B cell (primary cell): ENCODE results near the gene KCNH1. TPM values are rescaled to one million over a fixed set of nuclear protein-coding genes. Genes with fewer than 3 reads are reported as not detected.

Experiments used
- ATAC-seq: fragments of 200-7000 bp; cut with Tn5 transposase; one replicate; pipeline ENCODE4 v1.10.0; 2021; ENCODE audit warnings: low read depth, mild to moderate bottlenecking, moderate number of reproducible peaks, moderate library complexity
- CTCF ChIA-PET: fragments of 350-600 bp; sonication (Branson Sonifier 250); formaldehyde crosslinking; loops from one replicate; lab custom pipeline; 2021; ENCODE audit warnings: antibody characterized with exemption, inconsistent platforms; lab: Charles Lee
- POLR2A ChIA-PET: fragments of 350-600 bp; sonication (Branson Sonifier 250); formaldehyde crosslinking; loops from one replicate; lab custom pipeline; 2021; ENCODE audit warnings: antibody characterized with exemption; lab: Charles Lee
- DNase-seq: peaks from one replicate; pipeline ENCODE4 v3.0.0; 2013
- H2AFZ ChIP-seq: 2 replicates; pipeline ENCODE4 v1.6.1; 2012; ENCODE audit warnings: mild to moderate bottlenecking, low read depth, low read length; ENCODE audit not compliant: insufficient read depth, poor library complexity, severe bottlenecking
- H3K27ac ChIP-seq, 2 donors: 1 replicate in 1 of 2; 2 replicates in 1 of 2; pipeline ENCODE4 v1.5.1; 2012 to 2013; ENCODE audit warnings: low read length in 2 of 2, mild to moderate bottlenecking in 2 of 2, moderate library complexity in 1 of 2
- H3K27me3 ChIP-seq, 4 experiments: fragments of 200-600 bp in 1 of 4; sonication (generic) in 1 of 4; replicated peaks in 1 of 4; 1 replicate in 2 of 4; 2 replicates in 2 of 4; pipeline versions ENCODE4 v1.6.1 to v1.7.0; 2013 to 2016; ENCODE audit warnings: low read length in 3 of 4, mild to moderate bottlenecking in 2 of 4, mixed read lengths in 1 of 4, moderate library complexity in 1 of 4; ENCODE audit not compliant: insufficient read depth in 4 of 4, control insufficient read depth in 3 of 4; ENCODE audit errors: control extremely low read depth in 1 of 4
- H3K36me3 ChIP-seq, 2 experiments: replicated peaks in 1 of 2; 1 replicate in 1 of 2; 2 replicates in 1 of 2; pipeline versions ENCODE4 v1.6.1 to v1.7.1; 2013; ENCODE audit warnings: low read length in 1 of 2; ENCODE audit not compliant: insufficient read depth in 2 of 2, control insufficient read depth in 1 of 2; ENCODE audit errors: control extremely low read depth in 1 of 2, extremely low read depth in 1 of 2
- H3K4me1 ChIP-seq, 2 donors: fragments of 200-600 bp in 1 of 2; sonication (generic) in 1 of 2; 1 replicate in 1 of 2; 2 replicates in 1 of 2; pipeline versions ENCODE4 v1.5.1 to v1.6.1; 2013 to 2017; ENCODE audit warnings: low read length in 2 of 2; ENCODE audit not compliant: control insufficient read depth in 2 of 2, insufficient read depth in 2 of 2
- H3K4me2 ChIP-seq: replicated peaks from 2 replicates; pipeline ENCODE3; 2012; ENCODE audit warnings: mild to moderate bottlenecking, low read depth, low read length; ENCODE audit not compliant: poor library complexity, severe bottlenecking
- H3K4me3 ChIP-seq, 5 experiments: fragments of 200-600 bp in 1 of 5; sonication (generic) in 1 of 5; 1 replicate in 3 of 5; 2 replicates in 2 of 5; pipeline versions ENCODE4 v1.5.1 to v1.7.0; 2011 to 2016; ENCODE audit warnings: low read length in 4 of 5, mild to moderate bottlenecking in 4 of 5, low read depth in 2 of 5, control low read depth in 1 of 5, moderate library complexity in 1 of 5; ENCODE audit not compliant: insufficient read depth in 1 of 5; ENCODE audit errors: control extremely low read depth in 1 of 5, extremely low read depth in 1 of 5
- H3K79me2 ChIP-seq: fragments of 200-600 bp; sonication (generic); one replicate; pipeline ENCODE4 v1.6.0; 2016; ENCODE audit warnings: low read length; ENCODE audit not compliant: control insufficient read depth, insufficient read depth
- H3K9ac ChIP-seq: fragments of 200-600 bp; sonication (generic); 2 replicates; pipeline ENCODE4 v1.6.1; 2017; ENCODE audit warnings: mild to moderate bottlenecking, low read length, moderate library complexity
- H3K9me3 ChIP-seq, 3 donors: one replicate each; pipeline versions ENCODE4 v1.6.1 to v1.7.1; 2013; ENCODE audit warnings: low read length in 2 of 3; ENCODE audit not compliant: control insufficient read depth in 2 of 3, insufficient read depth in 1 of 3; ENCODE audit errors: control extremely low read depth in 1 of 3
- H4K20me1 ChIP-seq: 2 replicates; pipeline ENCODE4 v1.6.0; 2012; ENCODE audit warnings: mild to moderate bottlenecking, low read length; ENCODE audit not compliant: insufficient read depth, control insufficient read depth, poor library complexity, severe bottlenecking
- H3K27ac Mint-ChIP-seq: one replicate; pipeline ENCODE4 v1.8.0; 2021; ENCODE audit warnings: mixed read lengths
- H3K27me3 Mint-ChIP-seq: one replicate; pipeline ENCODE4 v1.8.0; 2021; ENCODE audit warnings: mixed read lengths
- H3K4me1 Mint-ChIP-seq: one replicate; pipeline ENCODE4 v1.8.0; 2021; ENCODE audit warnings: mixed read lengths
- H3K4me3 Mint-ChIP-seq: one replicate; pipeline ENCODE4 v1.8.0; 2021; ENCODE audit warnings: mixed read lengths
- H3K9me3 Mint-ChIP-seq: one replicate; pipeline ENCODE4 v1.8.0; 2022; ENCODE audit warnings: mixed read lengths; ENCODE audit not compliant: insufficient read depth
- CTCF ChIP-seq: fragments of 200-600 bp; IDR thresholded peaks from one replicate; pipeline ENCODE4 v1.8.0; 2022; ENCODE audit warnings: antibody characterized with exemption, mild to moderate bottlenecking
- EZH2 ChIP-seq: IDR thresholded peaks from 2 replicates; pipeline ENCODE4 v1.6.1; 2012; ENCODE audit warnings: borderline replicate concordance, low read depth, mild to moderate bottlenecking, moderate library complexity, low read length; ENCODE audit not compliant: insufficient read depth, poor library complexity, severe bottlenecking
- WGBS: methylation state at CpG from one replicate; pipeline ENCODE4 v1.1.5; 2013; ENCODE audit warnings: missing lambda C conversion rate; ENCODE audit not compliant: insufficient coverage; 5-methylcytosine and 5-hydroxymethylcytosine counted together
- intact Hi-C: fragments of 100-400 bp; cut with micrococcal nuclease; formaldehyde crosslinking; loops from one replicate; pipeline ENCODE4 v1.10.0; 2022
- polyA plus RNA-seq: library from polyadenylated mRNA; depleted of rRNA; stranded (reverse); fragments of >200 nt; gene quantifications from 2 replicates; pipeline ENCODE4 v1.2.3, GENCODE V29; 2012
- total RNA-seq, 2 donors: library from RNA; stranded (reverse); fragments of 120-200 nt in 1 of 2; gene quantifications; 1 replicate in 1 of 2; 2 replicates in 1 of 2; pipeline versions ENCODE4 v1.2.3 to v1.2.4, GENCODE V29; 2013 to 2022

The KCNH1 gene
- total and polyA plus RNA-seq, 2 donors (not counting 1 experiment from before 2014, with no cell fraction given), result not detected

GRCh38 chr1:210731597-210731996, 402.4 kb downstream of the KCNH1 start:
- POLR2A ChIA-PET, result no interaction called here
- Histone ChIP-seq H2AFZ (no peak overlapping the region), H3K27me3 (no peaks in the 10 kb centered on the region), H3K4me2 (no peak overlapping the region), H3K9ac (no peak overlapping the region), H4K20me1 (no peaks in the 10 kb centered on the region), H3K4me3 (no peak overlapping the region), H3K4me1 (no peaks in the 10 kb centered on the region), H3K9me3 (no peaks in the 10 kb centered on the region), H3K27ac (no peak overlapping the region), H3K36me3 (no peaks in the 10 kb centered on the region), H3K79me2 (no peaks in the 10 kb centered on the region)
- Mint-ChIP-seq H3K27ac (no peak overlapping the region), H3K9me3 (no peaks in the 10 kb centered on the region), H3K27me3 (peaks cover 4% of the 10 kb centered on the region), H3K4me3 (no peak overlapping the region), H3K4me1 (no peaks in the 10 kb centered on the region)
- intact Hi-C loops, result no loop called here
- CTCF ChIA-PET, result no interaction called here
- ATAC-seq (no peak), DNase-seq (no peak)
- no peak for TF ChIP-seq EZH2
- TF ChIP-seq CTCF, result no peak
- WGBS, result 93% methylated on average over 2 of the region's 2 CpGs

- no peak overlapping the region for H3K27ac ChIP-seq
- POLR2A ChIA-PET, result no interaction called here
- H3K36me3 ChIP-seq, result no peaks in the 10 kb centered on the region
- intact Hi-C loops, result no loop called here
- no peaks in the 10 kb centered on the region for H4K20me1 ChIP-seq
- no peak for DNase-seq
- no peaks in the 10 kb centered on the region for H3K27me3 ChIP-seq
- ATAC-seq, result no peak
- H3K4me1 ChIP-seq, result no peaks in the 10 kb centered on the region
- H3K9me3 ChIP-seq, result no peaks in the 10 kb centered on the region
- Mint-ChIP-seq H3K27ac (no peak overlapping the region), H3K27me3 (peaks cover 4% of the 10 kb centered on the region), H3K4me1 (no peaks in the 10 kb centered on the region), H3K4me3 (no peak overlapping the region), H3K9me3 (no peaks in the 10 kb centered on the region)
- H3K4me3 ChIP-seq, result no peak overlapping the region
- no peaks in the 10 kb centered on the region for H3K79me2 ChIP-seq
- no peak overlapping the region for H2AFZ ChIP-seq
- H3K9ac ChIP-seq, result no peak overlapping the region
- H3K4me2 ChIP-seq, result no peak overlapping the region
- TF ChIP-seq EZH2 (no peak), CTCF (no peak)
- CTCF ChIA-PET, result no interaction called here
- WGBS, result no CpG with 5 or more reads among the region's 2 CpGs
Measured at GRCh38 chr1:210731193-210731592, 402.8 kb downstream of the KCNH1 start.
